SK-N-SH (cell line): Measurements from ENCODE around the gene PTPN14.

Source experiments
- MEF2A ChIP-seq: IDR thresholded peaks from 2 replicates; pipeline ENCODE4 v1.4.0; 2012; ENCODE audit warnings: low read depth, borderline replicate concordance
- REST ChIP-seq: IDR thresholded peaks from 2 replicates; pipeline ENCODE4 v1.6.1; 2012; ENCODE audit warnings: mild to moderate bottlenecking, low read depth, low read length, moderate library complexity
- RFX5 ChIP-seq: IDR thresholded peaks from 2 replicates; pipeline ENCODE4 v1.6.1; 2012; ENCODE audit warnings: mild to moderate bottlenecking, improper control_type of control experiment, low read length
- TF ChIP-seq, protein P1 (sequence below): fragments of 200-600 bp; sonication (generic); IDR thresholded peaks from 2 replicates; pipeline ENCODE4 v1.6.1; 2017; ENCODE audit warnings: antibody characterized with exemption, mild to moderate bottlenecking, moderate library complexity

DNA sequence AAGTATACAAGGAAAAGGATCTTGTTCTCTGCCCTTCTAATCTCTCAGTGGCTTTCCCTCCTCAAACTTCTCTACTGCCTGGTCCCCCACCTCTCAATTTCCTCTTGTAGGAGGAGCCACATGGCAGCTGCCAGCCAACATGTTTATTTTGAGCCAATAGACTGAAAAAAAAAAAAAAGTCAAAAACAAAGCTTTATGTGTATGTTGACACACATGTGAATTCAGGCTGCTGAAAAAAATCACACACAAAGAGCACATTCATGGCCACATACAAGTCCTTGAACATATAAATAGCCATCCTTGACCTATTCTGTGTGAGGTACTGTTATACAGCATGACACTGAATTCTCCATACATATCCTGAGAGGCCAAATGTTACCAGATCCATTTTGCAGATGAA is 3.7 kb downstream of the PTPN14 start:
- TF ChIP-seq REST, result no peak
- TF ChIP-seq MEF2A, result no peak
- TF ChIP-seq, protein P1, sequence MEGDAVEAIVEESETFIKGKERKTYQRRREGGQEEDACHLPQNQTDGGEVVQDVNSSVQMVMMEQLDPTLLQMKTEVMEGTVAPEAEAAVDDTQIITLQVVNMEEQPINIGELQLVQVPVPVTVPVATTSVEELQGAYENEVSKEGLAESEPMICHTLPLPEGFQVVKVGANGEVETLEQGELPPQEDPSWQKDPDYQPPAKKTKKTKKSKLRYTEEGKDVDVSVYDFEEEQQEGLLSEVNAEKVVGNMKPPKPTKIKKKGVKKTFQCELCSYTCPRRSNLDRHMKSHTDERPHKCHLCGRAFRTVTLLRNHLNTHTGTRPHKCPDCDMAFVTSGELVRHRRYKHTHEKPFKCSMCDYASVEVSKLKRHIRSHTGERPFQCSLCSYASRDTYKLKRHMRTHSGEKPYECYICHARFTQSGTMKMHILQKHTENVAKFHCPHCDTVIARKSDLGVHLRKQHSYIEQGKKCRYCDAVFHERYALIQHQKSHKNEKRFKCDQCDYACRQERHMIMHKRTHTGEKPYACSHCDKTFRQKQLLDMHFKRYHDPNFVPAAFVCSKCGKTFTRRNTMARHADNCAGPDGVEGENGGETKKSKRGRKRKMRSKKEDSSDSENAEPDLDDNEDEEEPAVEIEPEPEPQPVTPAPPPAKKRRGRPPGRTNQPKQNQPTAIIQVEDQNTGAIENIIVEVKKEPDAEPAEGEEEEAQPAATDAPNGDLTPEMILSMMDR, result no peak
- TF ChIP-seq RFX5, result no peak
